Left cardiac atrium (tissue), 4 donors: ENCODE measurements around the gene ATP1A4. TPM values are rescaled to one million over a fixed set of nuclear protein-coding genes. Genes with fewer than 3 reads are reported as not detected.
"Not testable (repeated sequence)": the region's sequence is repeated elsewhere in the genome, so short reads cannot be mapped to it uniquely, and the experiment has no call there.

Experiments used
- ATAC-seq, 2 donors: fragments of 200-7000 bp; cut with Tn5 transposase; one replicate each; pipeline ENCODE4 v1.9.1; 2020; ENCODE audit warnings: mild to moderate bottlenecking in 2 of 2, moderate library complexity in 2 of 2
- DNase-seq: peaks from one replicate; pipeline ENCODE4 v3.0.0-alpha.2; 2020
- intact Hi-C, 2 donors: fragments of 100-400 bp; cut with DNase I; formaldehyde crosslinking; loops; one replicate each; pipeline versions ENCODE4 v1.14.1 to v1.15.1; 2022 to 2023
- long read RNA-seq: library from polyadenylated mRNA; unstranded; transcript quantifications from one replicate; pipeline ENCODE4 v2.0.0, GENCODE V29; 2021
- total RNA-seq, 2 donors: library from RNA; stranded (reverse); fragmentation: NEBNext Ultra II Directional; extraction: Animal tissue kit (Norgen Biotek cat#: 25700); gene quantifications; one replicate each; pipeline ENCODE4 v1.2.1, GENCODE V29; 2021
- donor health status: DM: no; HTN: yes; CAD: no.
- donor health status: DM: no; HTN: yes; CAD: no; lungs with severe emphysema.
- donor health status: DM: yes; HTN: yes; CAD: no.
- donor health status: Dilated cardiomyopathy.

The ATP1A4 gene
- total RNA-seq: under 1 TPM in 1 of 2 donors, not detected in 1; 0.13 TPM
- long read RNA-seq: 0 reads

GRCh38 chr1:160151303-160151702, at the start of gene ATP1A4:
TSS of gene ATP1A4 (plus strand) at chr1:160151603. CDS start at chr1:160152041, 438 bp downstream.
- DNase-seq: no peak
- no peak for ATAC-seq
- intact Hi-C loops: no loop called here

- ATAC-seq (no peak), DNase-seq (no peak)
- intact Hi-C loops: loop anchor here in 1 of 2 donors (5.0 kb wide), 1 partner anchor 150 kb away; no protein-coding TSS in a partner anchor
Observed at GRCh38 chr1:160101717-160102522, 49.5 kb upstream of the ATP1A4 start.

GRCh38 chr1:160103658-160104408, 47.6 kb upstream of the ATP1A4 start:
- intact Hi-C loops: loop anchor here in 1 of 2 donors (5.0 kb wide), 1 partner anchor 148 kb away; no protein-coding TSS in a partner anchor
- DNase-seq: no peak

GRCh38 chr1:160104486-160104885, 46.9 kb upstream of the ATP1A4 start:
- DNase-seq: no peak
- intact Hi-C loops: loop anchor here in 1 of 2 donors (5.0 kb wide), 1 partner anchor 148 kb away; no protein-coding TSS in a partner anchor
- ATAC-seq: no peak

More at GRCh38 chr1:160103658-160104408, 47.6 kb upstream of the ATP1A4 start:
- ATAC-seq: no peak

- intact Hi-C loops: no loop called here
- ATAC-seq (no peak), DNase-seq (no peak)
Observed at GRCh38 chr1:160105155-160105554, 46.2 kb upstream of the ATP1A4 start.

- DNase-seq (no peak), ATAC-seq (no peak)
- intact Hi-C loops: no loop called here
Observed at GRCh38 chr1:160107512-160107911, 43.9 kb upstream of the ATP1A4 start.

GRCh38 chr1:160108888-160109662, 42.3 kb upstream of the ATP1A4 start:
- peak; percentile 4 to 7 for ATAC-seq
- DNase-seq: no peak
- intact Hi-C loops: no loop called here

GRCh38 chr1:160109686-160110085, 41.7 kb upstream of the ATP1A4 start:
- ATAC-seq (no peak), DNase-seq (no peak)
- intact Hi-C loops: no loop called here

GRCh38 chr1:160111462-160111861, 39.9 kb upstream of the ATP1A4 start:
- ATAC-seq, intact Hi-C loops, DNase-seq: not testable (repeated sequence)

- intact Hi-C loops: no loop called here
- ATAC-seq: no peak
- DNase-seq: no peak
Observed at GRCh38 chr1:160112357-160112756, 39.0 kb upstream of the ATP1A4 start.

- ATAC-seq: no peak
- intact Hi-C loops: loop anchor here in 1 of 2 donors (1.0 kb wide), 1 partner anchor 78 kb away; no protein-coding TSS in a partner anchor
Observed at GRCh38 chr1:160113407-160113806, 38.0 kb upstream of the ATP1A4 start.

GRCh38 chr1:160114085-160114484, 37.3 kb upstream of the ATP1A4 start:
- intact Hi-C loops: no loop called here
- ATAC-seq (peak in 1 of 2 donors; percentile 25), DNase-seq (no peak)

More at GRCh38 chr1:160113407-160113806, 38.0 kb upstream of the ATP1A4 start:
- DNase-seq: no peak

- intact Hi-C loops: no loop called here
- ATAC-seq (peak; percentile 65 to 66), DNase-seq (no peak)
Observed at GRCh38 chr1:160115545-160116282, 35.7 kb upstream of the ATP1A4 start, which contains the start of gene ATP1A2. TSS of gene ATP1A2 (plus strand) at chr1:160115759. CDS start at chr1:160115862, 103 bp downstream.

GRCh38 chr1:160116283-160117147, 34.9 kb upstream of the ATP1A4 start:
- intact Hi-C loops: no loop called here
- DNase-seq: no peak

GRCh38 chr1:160117300-160117699, 34.1 kb upstream of the ATP1A4 start:
- ATAC-seq: no peak
- intact Hi-C loops: no loop called here
- no peak for DNase-seq

More at GRCh38 chr1:160116283-160117147, 34.9 kb upstream of the ATP1A4 start:
- peak; percentile 35 to 44 for ATAC-seq

GRCh38 chr1:160117709-160118183, 33.7 kb upstream of the ATP1A4 start:
- intact Hi-C loops: no loop called here
- ATAC-seq (peak; percentile 68 to 73), DNase-seq (no peak)

- ATAC-seq: no peak
- DNase-seq: no peak
- intact Hi-C loops: no loop called here
Observed at GRCh38 chr1:160118928-160119327, 32.5 kb upstream of the ATP1A4 start.
